Stimulated activated CD4-positive, alpha-beta T cell treated with anti-CD3 and anti-CD28 coated beads, Interleukin-15, amount 100 ng/mL, for 1 hour (primary cell): Measurements from ENCODE around the gene RYR2.
"Not testable (repeated sequence)": the region's sequence is repeated elsewhere in the genome, so short reads cannot be mapped to it uniquely, and the experiment has no call there.

Source experiments
- DNase-seq, 2 donors: peaks; one replicate each; pipeline ENCODE4 v3.0.0-alpha.2; 2020; ENCODE audit warnings: low read depth in 1 of 2, low spot score in 1 of 2

The RYR2 gene

GRCh38 chr1:237074371-237075117 is 32.6 kb downstream of the RYR2 start:
- no peak for DNase-seq

DNA sequence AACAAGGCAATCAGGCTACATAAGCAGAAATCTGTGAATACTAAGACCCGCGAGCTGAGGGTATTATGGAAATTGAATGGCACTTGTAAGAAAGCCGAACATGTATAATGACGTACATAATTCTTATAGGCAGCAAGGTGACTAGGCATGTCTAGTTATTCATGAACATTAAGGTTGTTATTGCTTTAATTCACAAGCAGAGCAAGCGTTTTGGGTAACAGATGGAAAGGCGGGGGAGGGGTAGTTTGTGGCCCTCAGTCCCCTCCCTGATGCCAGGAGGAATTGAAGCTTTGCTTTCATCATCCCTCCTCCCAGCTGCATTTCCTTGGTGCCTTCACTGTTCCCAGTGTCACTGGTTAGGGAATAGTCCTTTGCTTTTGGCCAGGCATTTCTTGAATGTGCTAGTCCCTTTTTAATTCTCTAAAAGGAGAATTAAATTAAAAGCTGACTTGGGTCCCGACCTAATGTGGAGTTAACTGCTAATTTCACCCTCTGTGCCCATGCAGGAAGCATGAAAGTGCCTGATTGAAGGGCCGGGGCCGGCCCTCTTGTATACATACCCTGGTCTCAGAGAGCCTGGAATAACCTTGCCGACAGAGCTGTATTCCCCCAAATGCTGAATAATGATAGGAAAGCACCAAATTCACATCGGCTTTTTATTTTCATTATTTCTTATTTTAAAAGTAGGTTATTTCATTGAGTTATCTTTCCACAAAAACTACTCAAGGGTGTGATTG is 42.5 kb downstream of the RYR2 start:
- no peak for DNase-seq

GRCh38 chr1:237091691-237092090 is 49.7 kb downstream of the RYR2 start:
- DNase-seq: no peak

- no peak for DNase-seq
Observed at GRCh38 chr1:237093691-237094090, 51.7 kb downstream of the RYR2 start.

DNA sequence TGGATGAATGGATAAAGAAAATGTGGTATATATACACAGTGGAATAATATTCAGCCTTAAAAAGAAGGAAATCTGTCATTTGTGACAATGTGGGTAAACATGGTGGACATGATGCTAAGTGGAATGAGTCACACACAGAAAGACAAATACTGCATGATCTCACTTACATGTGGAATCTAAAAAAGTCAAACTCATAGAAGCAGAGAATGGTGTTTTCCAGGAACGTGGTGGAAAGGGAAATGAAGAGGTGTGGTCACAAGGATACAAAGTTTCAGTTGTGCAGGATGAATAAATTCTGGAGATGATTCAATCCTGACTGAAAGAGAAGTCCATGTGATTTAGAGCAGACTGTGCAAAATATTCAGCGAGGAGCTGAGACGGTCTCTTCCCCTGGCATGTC is 56.6 kb downstream of the RYR2 start:
- no peak for DNase-seq

GRCh38 chr1:237103021-237103420 is 61.0 kb downstream of the RYR2 start:
- no peak for DNase-seq

- DNase-seq: no peak
Observed at GRCh38 chr1:237104096-237104495, 62.1 kb downstream of the RYR2 start.

- DNase-seq: no peak
Observed at GRCh38 chr1:237105826-237106225, 63.8 kb downstream of the RYR2 start.

DNA sequence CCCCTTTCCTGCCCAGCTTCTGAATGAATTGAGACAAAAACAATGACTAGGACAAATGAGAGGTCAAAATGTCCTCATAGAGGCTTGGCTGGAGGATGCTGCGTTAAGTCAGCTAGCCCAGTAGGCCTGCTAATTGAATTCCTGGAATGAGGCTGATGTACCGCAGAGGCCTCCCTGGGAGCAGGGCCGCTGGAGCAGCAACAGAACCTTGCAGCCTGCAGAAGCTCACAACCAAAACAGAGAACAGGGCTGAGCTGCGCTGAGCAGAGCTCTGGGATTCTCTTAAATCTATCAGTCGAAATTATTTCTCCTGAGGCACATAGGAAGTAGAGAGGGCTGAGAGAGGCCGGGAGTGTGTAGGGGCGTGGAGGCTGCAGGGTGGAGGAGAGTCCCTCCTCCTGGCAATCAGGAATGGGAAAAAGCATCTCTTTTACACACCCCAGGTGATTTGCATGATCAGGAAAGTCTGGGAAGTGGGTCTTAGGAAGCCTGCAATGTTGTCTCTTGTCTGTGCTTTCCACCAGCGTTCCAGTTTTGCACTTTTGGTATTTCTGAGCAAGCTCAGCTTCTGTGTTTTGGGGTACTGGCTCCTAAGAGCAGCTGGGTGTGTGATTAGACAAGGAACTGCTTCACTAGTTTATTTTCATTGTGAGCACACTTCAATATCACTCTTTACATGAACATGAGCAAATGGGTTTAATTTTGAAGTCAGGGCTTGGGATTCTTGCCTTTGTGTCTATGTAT is 66.5 kb downstream of the RYR2 start:
- DNase-seq: no peak

DNA sequence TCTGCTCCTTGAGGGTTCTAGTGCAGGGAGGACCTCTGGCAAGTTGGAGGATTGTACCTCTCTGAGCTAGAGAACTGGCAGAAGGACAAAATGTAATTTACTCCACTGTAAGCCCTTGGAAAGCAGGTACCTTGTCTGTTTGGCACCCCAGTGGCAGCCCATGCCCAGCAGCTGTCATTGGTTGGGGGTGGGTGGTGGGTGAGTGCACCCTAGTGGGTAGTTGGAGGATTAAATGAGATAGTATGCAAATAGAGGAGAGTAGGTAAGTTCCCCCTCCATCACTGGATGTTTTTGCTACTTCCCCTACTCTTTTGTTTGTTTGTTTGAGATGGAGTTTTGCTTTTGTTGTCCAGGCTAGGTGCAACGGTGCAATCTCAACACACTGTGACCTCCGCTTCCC is 69.8 kb downstream of the RYR2 start:
- no peak for DNase-seq

DNA sequence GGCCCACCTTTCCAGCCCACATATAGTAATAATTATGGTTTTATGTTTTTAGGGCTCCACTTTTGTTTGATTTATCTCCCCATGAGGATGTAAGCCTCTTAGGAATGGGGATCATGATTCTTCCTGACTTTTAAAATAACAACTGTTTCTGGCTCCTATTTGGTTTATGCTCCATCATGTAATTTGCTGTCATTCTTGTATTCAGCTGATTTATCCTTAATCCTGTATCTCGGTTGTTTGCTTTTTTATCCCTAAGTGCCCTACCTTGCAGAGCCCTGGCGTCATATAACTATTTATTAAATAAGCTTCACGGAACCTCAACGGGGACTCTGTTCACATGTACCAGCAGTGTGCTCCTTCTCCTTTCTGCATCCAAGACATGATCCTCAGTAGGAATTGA is 70.7 kb downstream of the RYR2 start:
- DNase-seq: no peak

GRCh38 chr1:237115035-237115434 is 73.1 kb downstream of the RYR2 start:
- DNase-seq: no peak

GRCh38 chr1:237119091-237119490 is 77.1 kb downstream of the RYR2 start:
- DNase-seq: no peak

- DNase-seq: no peak
Observed at GRCh38 chr1:237120683-237121082, 78.7 kb downstream of the RYR2 start.

GRCh38 chr1:237124856-237125462 is 83.0 kb downstream of the RYR2 start:
- no peak for DNase-seq

GRCh38 chr1:237126180-237126579 is 84.2 kb downstream of the RYR2 start:
- no peak for DNase-seq

- not testable (repeated sequence) for DNase-seq
Observed at GRCh38 chr1:237127301-237127700, 85.3 kb downstream of the RYR2 start.

GRCh38 chr1:237133921-237134320 is 91.9 kb downstream of the RYR2 start:
- no peak for DNase-seq

DNA sequence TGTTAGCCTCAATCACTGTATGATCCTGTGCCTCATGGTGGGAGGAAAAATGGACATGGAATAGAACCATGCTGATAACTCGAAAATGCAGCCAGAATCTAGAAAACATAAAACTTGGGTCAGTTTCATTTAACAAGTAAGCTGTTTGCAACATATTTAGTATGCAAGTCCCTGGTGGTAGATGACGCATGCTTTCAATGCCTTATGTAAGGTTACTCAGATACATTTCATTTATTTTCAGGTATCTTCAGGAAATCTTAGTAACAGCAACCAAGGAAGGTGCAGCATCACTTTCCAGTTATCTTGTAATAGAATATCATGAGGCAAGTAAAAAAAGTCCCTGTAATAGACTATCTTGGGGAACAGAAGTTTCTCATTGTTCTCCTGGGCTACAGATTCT is 92.9 kb downstream of the RYR2 start:
- no peak for DNase-seq

- DNase-seq: no peak
Observed at GRCh38 chr1:237138551-237138950, 96.6 kb downstream of the RYR2 start.

- DNase-seq: no peak
Observed at GRCh38 chr1:237139732-237140131, 97.7 kb downstream of the RYR2 start.

DNA sequence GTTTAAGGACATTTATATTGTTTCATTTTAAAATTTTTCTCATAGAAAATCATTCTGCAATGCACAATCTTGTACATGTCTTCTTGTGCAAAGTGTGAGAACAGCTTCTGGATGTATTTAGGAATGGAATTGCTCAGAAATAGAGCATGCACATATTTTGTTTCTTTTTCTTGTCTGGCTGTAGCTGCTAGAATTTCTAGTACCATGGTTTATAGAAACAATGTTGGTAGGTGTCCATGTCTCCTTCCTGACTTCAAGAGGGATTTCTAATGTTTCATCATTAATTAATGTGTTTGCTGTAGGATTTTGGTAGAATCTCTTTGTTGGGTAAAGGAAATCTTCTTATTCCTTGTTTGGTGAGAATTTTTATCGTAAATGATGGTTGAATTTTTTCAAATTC is 99.0 kb downstream of the RYR2 start:
- DNase-seq: no peak
